Stimulated activated CD4-positive, alpha-beta T cell treated with anti-CD3 and anti-CD28 coated beads, Interleukin-15, amount 100 ng/mL, for 1 hour (primary cell): Measurements from ENCODE around the gene USP17L29.
"Not testable (repeated sequence)": the region's sequence is repeated elsewhere in the genome, so short reads cannot be mapped to it uniquely, and the experiment has no call there.

Experiments used
- DNase-seq, 2 donors: peaks; one replicate each; pipeline ENCODE4 v3.0.0-alpha.2; 2020; ENCODE audit warnings: low read depth in 1 of 2, low spot score in 1 of 2

Gene USP17L29

GRCh38 chr4:9353338-9353737, at the start of gene USP17L29:
Gene USP17L29, plus strand, starts transcription at chr4:9353638. Its CDS starts 0 bp downstream, at chr4:9353638.
- not testable (repeated sequence) for DNase-seq

- DNase-seq = not testable (repeated sequence)
Measured at GRCh38 chr4:9324191-9324590, 29.2 kb upstream of the USP17L29 start.

- DNase-seq = not testable (repeated sequence)
Measured at GRCh38 chr4:9324865-9325264, 28.6 kb upstream of the USP17L29 start, which contains the start of gene USP17L24. Gene USP17L24, plus strand, starts transcription at chr4:9325165. Its CDS starts 0 bp downstream, at chr4:9325165.

GRCh38 chr4:9329611-9330010, 23.8 kb upstream of the USP17L29 start, which contains the start of gene USP17L25:
Gene USP17L25, plus strand, starts transcription at chr4:9329911. Its CDS starts 0 bp downstream, at chr4:9329911.
- DNase-seq = not testable (repeated sequence)

GRCh38 chr4:9334358-9334757, 19.1 kb upstream of the USP17L29 start, which contains the start of gene USP17L26:
Gene USP17L26, plus strand, starts transcription at chr4:9334658. Its CDS starts 0 bp downstream, at chr4:9334658.
- not testable (repeated sequence) for DNase-seq

GRCh38 chr4:9339103-9339502, 14.3 kb upstream of the USP17L29 start, which contains the start of gene USP17L5:
Gene USP17L5, plus strand, starts transcription at chr4:9339403. Its CDS starts 0 bp downstream, at chr4:9339403.
- not testable (repeated sequence) for DNase-seq

GRCh38 chr4:9343848-9344247, 9.6 kb upstream of the USP17L29 start, which contains the start of gene USP17L27:
Gene USP17L27, plus strand, starts transcription at chr4:9344148. Its CDS starts 0 bp downstream, at chr4:9344148.
- DNase-seq = not testable (repeated sequence)

GRCh38 chr4:9348593-9348992, 4.8 kb upstream of the USP17L29 start, which contains the start of gene USP17L28:
Gene USP17L28, plus strand, starts transcription at chr4:9348893. Its CDS starts 0 bp downstream, at chr4:9348893.
- DNase-seq = not testable (repeated sequence)

GRCh38 chr4:9350866-9351265, 2.6 kb upstream of the USP17L29 start:
- DNase-seq = not testable (repeated sequence)

- not testable (repeated sequence) for DNase-seq
Measured at GRCh38 chr4:9362829-9363228, 9.4 kb downstream of the USP17L29 start, which contains the start of gene USP17L30. Gene USP17L30, plus strand, starts transcription at chr4:9363129. Its CDS starts 0 bp downstream, at chr4:9363129.

- DNase-seq = not testable (repeated sequence)
Measured at GRCh38 chr4:9379881-9380280, 26.4 kb downstream of the USP17L29 start.

- peak; percentile 33 to 35 for DNase-seq
Measured at GRCh38 chr4:9381012-9381534, 27.6 kb downstream of the USP17L29 start.

- no peak for DNase-seq
Measured at GRCh38 chr4:9384126-9384525, 30.7 kb downstream of the USP17L29 start.

- DNase-seq = not testable (repeated sequence)
Measured at GRCh38 chr4:9389001-9389400, 35.6 kb downstream of the USP17L29 start.
